HG02642 (cell line): ENCODE data around the gene ARHGAP28.

Experiments
- ATAC-seq: cut with Tn5 transposase; IDR thresholded peaks from one replicate; pipeline ENCODE4 v1.9.1; 2021; ENCODE audit warnings: mild to moderate bottlenecking; ENCODE audit not compliant: unreplicated experiment, poor library complexity

The ARHGAP28 gene

GRCh38 chr18:6731222-6731596, 1.7 kb downstream of the ARHGAP28 start:
- ATAC-seq = no peak

GRCh38 chr18:6732952-6733351, 3.4 kb downstream of the ARHGAP28 start:
- no peak for ATAC-seq

- ATAC-seq = no peak
Measured at GRCh38 chr18:6733758-6734157, 4.2 kb downstream of the ARHGAP28 start.

GRCh38 chr18:6734726-6735430, 5.4 kb downstream of the ARHGAP28 start:
- ATAC-seq = no peak

GRCh38 chr18:6737833-6738232, 8.3 kb downstream of the ARHGAP28 start:
- ATAC-seq = no peak

GRCh38 chr18:6738622-6739021, 9.1 kb downstream of the ARHGAP28 start:
- ATAC-seq = no peak

- no peak for ATAC-seq
Measured at GRCh38 chr18:6741232-6741663, 11.7 kb downstream of the ARHGAP28 start.

GRCh38 chr18:6741786-6742185, 12.3 kb downstream of the ARHGAP28 start:
- ATAC-seq = no peak

- no peak for ATAC-seq
Measured at GRCh38 chr18:6743999-6744398, 14.5 kb downstream of the ARHGAP28 start.

- no peak for ATAC-seq
Measured at GRCh38 chr18:6744816-6745455, 15.4 kb downstream of the ARHGAP28 start.

GRCh38 chr18:6745504-6746031, 16.1 kb downstream of the ARHGAP28 start:
- ATAC-seq = no peak

GRCh38 chr18:6746386-6746960, 17.0 kb downstream of the ARHGAP28 start:
- ATAC-seq = no peak

GRCh38 chr18:6747646-6748045, 18.1 kb downstream of the ARHGAP28 start:
- ATAC-seq = no peak

GRCh38 chr18:6748241-6748640, 18.7 kb downstream of the ARHGAP28 start:
- no peak for ATAC-seq

GRCh38 chr18:6750411-6750810, 20.9 kb downstream of the ARHGAP28 start:
- no peak for ATAC-seq

- ATAC-seq = no peak
Measured at GRCh38 chr18:6751222-6751621, 21.7 kb downstream of the ARHGAP28 start.

- no peak for ATAC-seq
Measured at GRCh38 chr18:6752202-6752860, 22.8 kb downstream of the ARHGAP28 start.

GRCh38 chr18:6755107-6755506, 25.6 kb downstream of the ARHGAP28 start:
- no peak for ATAC-seq

GRCh38 chr18:6757931-6758330, 28.4 kb downstream of the ARHGAP28 start:
- ATAC-seq = no peak

- no peak for ATAC-seq
Measured at GRCh38 chr18:6759579-6759978, 30.1 kb downstream of the ARHGAP28 start.

- ATAC-seq = no peak
Measured at GRCh38 chr18:6763524-6763923, 34.0 kb downstream of the ARHGAP28 start.
